H9 (cell line): ENCODE data around the gene GRK1. TPM values are rescaled to one million over a fixed set of nuclear protein-coding genes. Genes with fewer than 3 reads are reported as not detected.

ENCODE experiments used
- DNase-seq: peaks from one replicate; pipeline ENCODE4 v3.0.0-alpha.2; 2017
- H2AFZ ChIP-seq: one replicate; pipeline ENCODE4 v1.6.1; 2013; ENCODE audit warnings: mild to moderate bottlenecking, low read length, control low read depth, moderate library complexity
- H2AK5ac ChIP-seq: 2 replicates; pipeline ENCODE4 v1.6.1; 2013; ENCODE audit warnings: low read length, control low read depth, mixed read lengths; ENCODE audit not compliant: insufficient read length
- H2BK120ac ChIP-seq: one replicate; pipeline ENCODE4 v1.6.1; 2013; ENCODE audit warnings: low read depth, mild to moderate bottlenecking, low read length, control low read depth, inconsistent platforms; ENCODE audit not compliant: poor library complexity, severe bottlenecking
- H2BK12ac ChIP-seq: 2 replicates; pipeline ENCODE4 v1.6.1; 2013; ENCODE audit warnings: low read length, control low read depth, mixed read lengths, low read depth; ENCODE audit not compliant: insufficient read length
- H2BK15ac ChIP-seq: 2 replicates; pipeline ENCODE4 v1.6.1; 2013; ENCODE audit warnings: low read depth, low read length, control low read depth
- H2BK20ac ChIP-seq: one replicate; pipeline ENCODE4 v1.6.1; 2013; ENCODE audit warnings: low read depth, mild to moderate bottlenecking, low read length, control low read depth, inconsistent platforms; ENCODE audit not compliant: poor library complexity, severe bottlenecking
- H2BK5ac ChIP-seq: 2 replicates; pipeline ENCODE4 v1.6.1; 2013; ENCODE audit warnings: low read length, control low read depth, mixed read lengths; ENCODE audit not compliant: insufficient read length
- H3K14ac ChIP-seq: 2 replicates; pipeline ENCODE4 v1.6.1; 2013; ENCODE audit warnings: low read length, control low read depth; ENCODE audit not compliant: insufficient read depth
- H3K18ac ChIP-seq: 2 replicates; pipeline ENCODE4 v1.6.1; 2013; ENCODE audit warnings: low read depth, mild to moderate bottlenecking, mixed read lengths, low read length, control low read depth; ENCODE audit not compliant: insufficient read length
- H3K23ac ChIP-seq: 2 replicates; pipeline ENCODE4 v1.6.1; 2013; ENCODE audit warnings: low read length, control low read depth, mixed read lengths, low read depth; ENCODE audit not compliant: insufficient read length
- H3K23me2 ChIP-seq: 2 replicates; pipeline ENCODE4 v1.6.1; 2013; ENCODE audit warnings: low read depth, mild to moderate bottlenecking, mixed read lengths, low read length, control low read depth; ENCODE audit not compliant: insufficient read length, poor library complexity, severe bottlenecking
- H3K27ac ChIP-seq: 2 replicates; pipeline ENCODE4 v1.5.1; 2013; ENCODE audit warnings: low read length, control low read depth, mixed read lengths, low read depth; ENCODE audit not compliant: insufficient read length
- H3K27me3 ChIP-seq: 2 replicates; pipeline ENCODE4 v1.6.1; 2013; ENCODE audit warnings: low read length, control low read depth, inconsistent platforms; ENCODE audit not compliant: insufficient read depth
- H3K4ac ChIP-seq: 2 replicates; pipeline ENCODE4 v1.6.1; 2013; ENCODE audit warnings: low read depth, mild to moderate bottlenecking, control low read depth, inconsistent platforms, low read length, moderate library complexity
- H3K4me1 ChIP-seq: 2 replicates; pipeline ENCODE4 v1.6.1; 2013; ENCODE audit warnings: low read length, control low read depth, inconsistent platforms; ENCODE audit not compliant: insufficient read depth
- H3K4me2 ChIP-seq: 2 replicates; pipeline ENCODE4 v1.6.1; 2013; ENCODE audit warnings: low read length, control low read depth, mixed read lengths; ENCODE audit not compliant: insufficient read length, insufficient read depth
- H3K56ac ChIP-seq: 2 replicates; pipeline ENCODE4 v1.6.1; 2013; ENCODE audit warnings: low read depth, mild to moderate bottlenecking, mixed read lengths, low read length, control low read depth; ENCODE audit not compliant: insufficient read length
- H3K79me1 ChIP-seq: 2 replicates; pipeline ENCODE4 v1.6.1; 2013; ENCODE audit warnings: low read depth, mild to moderate bottlenecking, moderate library complexity, low read length, control low read depth, inconsistent platforms; ENCODE audit not compliant: insufficient read depth, poor library complexity, severe bottlenecking
- H3K79me2 ChIP-seq: 2 replicates; pipeline ENCODE4 v1.6.1; 2013; ENCODE audit warnings: low read length, control low read depth, inconsistent platforms; ENCODE audit not compliant: insufficient read depth
- H3K9ac ChIP-seq: 2 replicates; pipeline ENCODE4 v1.6.1; 2013; ENCODE audit warnings: low read length, control low read depth, mixed read lengths; ENCODE audit not compliant: insufficient read length; ENCODE audit errors: extremely low read depth
- H3K9me3 ChIP-seq: one replicate; pipeline ENCODE4 v1.6.1; 2013; ENCODE audit warnings: low read depth, low read length, inconsistent platforms; ENCODE audit not compliant: control insufficient read depth
- H3T11ph ChIP-seq: one replicate; pipeline ENCODE4 v1.6.1; 2013; ENCODE audit warnings: mild to moderate bottlenecking, low read length, control low read depth, inconsistent platforms
- H4K20me1 ChIP-seq: one replicate; pipeline ENCODE4 v1.6.1; 2013; ENCODE audit not compliant: control insufficient read depth, insufficient read length, insufficient read depth
- H4K5ac ChIP-seq: 2 replicates; pipeline ENCODE4 v1.6.1; 2013; ENCODE audit warnings: low read depth, mild to moderate bottlenecking, mixed read lengths, low read length, control low read depth; ENCODE audit not compliant: insufficient read length
- H4K8ac ChIP-seq: replicated peaks from 2 replicates; pipeline ENCODE4 v1.6.1; 2013; ENCODE audit warnings: low read length, control low read depth, mixed read lengths, low read depth; ENCODE audit not compliant: insufficient read length
- H4K91ac ChIP-seq: 2 replicates; pipeline ENCODE4 v1.6.1; 2013; ENCODE audit warnings: low read depth, mild to moderate bottlenecking, moderate library complexity, mixed read lengths, low read length, control low read depth; ENCODE audit not compliant: insufficient read length
- H3K27ac Mint-ChIP-seq, 3 experiments: 2 replicates in 2 of 3; 3 replicates in 1 of 3; pipeline ENCODE4 v1.8.0; 2020 to 2021; ENCODE audit warnings: mixed read lengths in 3 of 3, mild to moderate bottlenecking in 1 of 3, moderate library complexity in 1 of 3
- H3K27me3 Mint-ChIP-seq: 2 replicates; pipeline ENCODE4 v1.8.0; 2021; ENCODE audit warnings: low read depth, mild to moderate bottlenecking, moderate library complexity, mixed read lengths
- H3K36me3 Mint-ChIP-seq, 3 experiments: 2 replicates in 2 of 3; 3 replicates in 1 of 3; pipeline ENCODE4 v1.8.0; 2020 to 2021; ENCODE audit warnings: low read depth in 3 of 3, mixed read lengths in 3 of 3; ENCODE audit not compliant: insufficient read depth in 1 of 3
- H3K4me1 Mint-ChIP-seq, 2 experiments: 2 replicates each; pipeline ENCODE4 v1.8.0; 2020; ENCODE audit warnings: mixed read lengths in 2 of 2
- H3K4me3 Mint-ChIP-seq, 2 experiments: 2 replicates in 1 of 2; 3 replicates in 1 of 2; pipeline ENCODE4 v1.8.0; 2020 to 2021; ENCODE audit warnings: mild to moderate bottlenecking in 2 of 2, mixed read lengths in 2 of 2, moderate library complexity in 1 of 2
- H3K9me3 Mint-ChIP-seq, 2 experiments: 2 replicates in 1 of 2; 3 replicates in 1 of 2; pipeline ENCODE4 v1.8.0; 2020; ENCODE audit warnings: mild to moderate bottlenecking in 2 of 2, mixed read lengths in 2 of 2, moderate library complexity in 1 of 2
- CTCF ChIP-seq: fragments of 200-600 bp; sonication (generic); conservative IDR thresholded peaks from 3 replicates; pipeline ENCODE4 v1.8.0; 2021; ENCODE audit warnings: antibody characterized with exemption, mild to moderate bottlenecking
- WGBS: extraction: QIAGEN DNeasy Blood & Tissue Kit; methylation state at CpG from one replicate; pipeline ENCODE4 v1.1.7; 2013; ENCODE audit warnings: missing lambda C conversion rate, low lambda C conversion rate, mixed read lengths; ENCODE audit not compliant: insufficient read length; ENCODE audit errors: extremely low coverage; 5-methylcytosine and 5-hydroxymethylcytosine counted together
- total RNA-seq: library from RNA; stranded (reverse); gene quantifications from 2 replicates; pipeline ENCODE4 v1.2.1, GENCODE V29; 2021

GRK1 gene
- total RNA-seq, 1 experiment from 2014 or later: 0.31 TPM

DNA sequence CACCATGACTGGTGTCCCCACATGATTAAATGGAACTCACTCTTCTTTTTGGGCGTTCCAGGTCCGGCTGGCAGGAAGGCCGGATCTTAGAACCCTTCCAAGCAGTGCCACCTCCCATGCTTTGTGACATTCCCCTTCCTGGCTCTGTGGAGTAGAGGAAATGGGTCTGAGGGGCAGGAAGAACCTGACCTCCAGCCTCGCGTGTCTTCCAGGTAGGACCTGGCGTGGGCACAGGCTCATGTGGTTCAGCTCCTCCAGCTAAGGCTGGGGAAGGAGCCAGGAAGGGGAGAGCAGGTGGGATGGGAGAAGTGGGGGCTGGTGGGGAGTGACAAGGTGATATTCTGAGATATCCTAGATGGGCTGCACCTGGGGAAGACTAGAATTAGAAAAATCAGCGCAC, 94.1 kb downstream of the GRK1 start:
- Mint-ChIP-seq H3K4me3 (no peak overlapping the region), H3K27ac (no peak overlapping the region)
- DNase-seq: no peak

More for the DNA sequence above, 94.1 kb downstream of the GRK1 start:
- H3K9ac ChIP-seq: no peak overlapping the region
- no peak for TF ChIP-seq CTCF
- WGBS: no CpG with 5 or more reads among the region's 7 CpGs
- no peak overlapping the region for H3K27ac ChIP-seq
- H3K79me1 ChIP-seq: no peaks in the 10 kb centered on the region
- peaks cover 13% of the 10 kb centered on the region for H3K23me2 ChIP-seq
- peaks cover 9% of the 10 kb centered on the region; the same call in 1 of the 2 replicates for H3K27me3 ChIP-seq
- peaks cover 0 to 7% of the 10 kb centered on the region in 2 experiments; a peak in 2 of 5 replicates for H3K9me3 Mint-ChIP-seq
- no peak overlapping the region for H2BK12ac ChIP-seq
- H2BK15ac ChIP-seq: no peak overlapping the region
- no peaks in the 10 kb centered on the region for H3K79me2 ChIP-seq
- H3K4me1 ChIP-seq: no peaks in the 10 kb centered on the region
- H3K56ac ChIP-seq: no peak overlapping the region
- H4K5ac ChIP-seq: no peak overlapping the region
- H2BK5ac ChIP-seq: no peak overlapping the region
- peaks cover 51% of the 10 kb centered on the region for H3K27me3 Mint-ChIP-seq
- no peaks in the 10 kb centered on the region for H4K20me1 ChIP-seq
- no peak overlapping the region for H4K8ac ChIP-seq
- peaks cover 21 to 32% of the 10 kb centered on the region in 2 experiments for H3K4me1 Mint-ChIP-seq
- no peak overlapping the region for H3K23ac ChIP-seq
- H3T11ph ChIP-seq: no peak overlapping the region
- no peak overlapping the region for H3K4ac ChIP-seq
- no peak overlapping the region for H2AK5ac ChIP-seq
- H2BK120ac ChIP-seq: no peak overlapping the region
- no peak overlapping the region for H3K4me2 ChIP-seq
- no peak overlapping the region for H2BK20ac ChIP-seq
- no peaks in the 10 kb centered on the region; a peak in 1 of 7 replicates for H3K36me3 Mint-ChIP-seq
- no peak overlapping the region for H4K91ac ChIP-seq
- no peak overlapping the region for H2AFZ ChIP-seq
- H3K18ac ChIP-seq: no peak overlapping the region
- H3K9me3 ChIP-seq: no peaks in the 10 kb centered on the region
- no peak overlapping the region for H3K14ac ChIP-seq
